GM18868 (cell line): ENCODE results near the gene MLF1.
"Not testable (repeated sequence)": the region's sequence is repeated elsewhere in the genome, so short reads cannot be mapped to it uniquely, and the experiment has no call there.

ENCODE experiments used
- ATAC-seq: cut with Tn5 transposase; IDR thresholded peaks from one replicate; pipeline ENCODE4 v1.9.1; 2021; ENCODE audit warnings: mild to moderate bottlenecking, moderate library complexity; ENCODE audit not compliant: unreplicated experiment

Gene MLF1

GRCh38 chr3:158570999-158571702 is at the start of gene MLF1:
MLF1 (plus strand) TSS chr3:158571194; CDS start chr3:158571301, 107 bp downstream.
- peak; percentile 100 for ATAC-seq

- no peak for ATAC-seq
Measured at GRCh38 chr3:158522221-158523136, 48.5 kb upstream of the MLF1 start.

GRCh38 chr3:158528076-158528674 is 42.8 kb upstream of the MLF1 start:
- no peak for ATAC-seq

GRCh38 chr3:158531334-158531733 is 39.7 kb upstream of the MLF1 start:
- ATAC-seq = no peak

- ATAC-seq = peak; percentile 81
Measured at GRCh38 chr3:158532099-158532734, 38.8 kb upstream of the MLF1 start.

- ATAC-seq = no peak
Measured at GRCh38 chr3:158535918-158536317, 35.1 kb upstream of the MLF1 start.

GRCh38 chr3:158539414-158540014 is 31.5 kb upstream of the MLF1 start:
- ATAC-seq = peak; percentile 84

- no peak for ATAC-seq
Measured at GRCh38 chr3:158540066-158540465, 30.9 kb upstream of the MLF1 start.

- ATAC-seq = no peak
Measured at GRCh38 chr3:158548691-158549090, 22.3 kb upstream of the MLF1 start.

- ATAC-seq = not testable (repeated sequence)
Measured at GRCh38 chr3:158549938-158550337, 21.1 kb upstream of the MLF1 start.

GRCh38 chr3:158552124-158552523 is 18.9 kb upstream of the MLF1 start:
- no peak for ATAC-seq

GRCh38 chr3:158559504-158559903 is 11.5 kb upstream of the MLF1 start:
- peak; percentile 40 for ATAC-seq

GRCh38 chr3:158560979-158561378 is 10.0 kb upstream of the MLF1 start:
- no peak for ATAC-seq

GRCh38 chr3:158562674-158563073 is 8.3 kb upstream of the MLF1 start:
- no peak for ATAC-seq

GRCh38 chr3:158563076-158563475 is 7.9 kb upstream of the MLF1 start:
- ATAC-seq = no peak

- no peak for ATAC-seq
Measured at GRCh38 chr3:158565076-158565475, 5.9 kb upstream of the MLF1 start.

GRCh38 chr3:158568784-158569183 is 2.2 kb upstream of the MLF1 start:
- ATAC-seq = no peak

GRCh38 chr3:158569794-158570193 is 1.2 kb upstream of the MLF1 start:
- no peak for ATAC-seq

- no peak for ATAC-seq
Measured at GRCh38 chr3:158571969-158572765, 1.2 kb downstream of the MLF1 start.

GRCh38 chr3:158572766-158573060 is 1.7 kb downstream of the MLF1 start:
- ATAC-seq = no peak
